Ishikawa (cell line): ENCODE results near the gene JOSD2.

ENCODE experiments used
- CEBPB ChIP-seq: IDR thresholded peaks from 2 replicates; pipeline ENCODE4 v1.6.1; 2012
- CREB1 ChIP-seq: IDR thresholded peaks from 2 replicates; pipeline ENCODE4 v1.6.1; 2012; ENCODE audit warnings: low read depth
- EGR1 ChIP-seq: IDR thresholded peaks from 2 replicates; pipeline ENCODE4 v1.6.1; 2012
- EP300 ChIP-seq: IDR thresholded peaks from 2 replicates; pipeline ENCODE4 v1.6.1; 2012; ENCODE audit warnings: borderline replicate concordance
- FOXM1 ChIP-seq: IDR thresholded peaks from 2 replicates; pipeline ENCODE4 v1.6.1; 2012; ENCODE audit warnings: low read depth, borderline replicate concordance
- MAX ChIP-seq: IDR thresholded peaks from 2 replicates; pipeline ENCODE4 v1.6.1; 2012
- NFIC ChIP-seq: IDR thresholded peaks from 2 replicates; pipeline ENCODE4 v1.6.1; 2012
- RAD21 ChIP-seq: IDR thresholded peaks from 2 replicates; pipeline ENCODE4 v1.6.1; 2012; ENCODE audit warnings: low read depth
- REST ChIP-seq: IDR thresholded peaks from 2 replicates; pipeline ENCODE4 v1.6.1; 2012; ENCODE audit warnings: low read depth, mild to moderate bottlenecking
- TAF1 ChIP-seq: IDR thresholded peaks from 2 replicates; pipeline ENCODE4 v1.6.1; 2012; ENCODE audit warnings: low read depth, mild to moderate bottlenecking
- TCF12 ChIP-seq: IDR thresholded peaks from 2 replicates; pipeline ENCODE4 v1.6.1; 2012; ENCODE audit warnings: low read depth
- TEAD4 ChIP-seq: IDR thresholded peaks from 2 replicates; pipeline ENCODE4 v1.6.1; 2012
- USF1 ChIP-seq: IDR thresholded peaks from 2 replicates; pipeline ENCODE4 v1.6.1; 2012
- YY1 ChIP-seq: IDR thresholded peaks from 2 replicates; pipeline ENCODE4 v1.6.1; 2012; ENCODE audit warnings: low read depth
- ZBTB7A ChIP-seq: IDR thresholded peaks from 2 replicates; pipeline ENCODE4 v1.6.1; 2012; ENCODE audit warnings: low read depth

JOSD2 gene

GRCh38 chr19:50476224-50476906, 34.6 kb downstream of the JOSD2 start, which contains the start of the genes EMC10 and GARIN5A:
EMC10 (plus strand) TSS chr19:50476507; CDS start chr19:50476545, 38 bp downstream.
GARIN5A (minus strand) TSS chr19:50476848; CDS start chr19:50476388, 460 bp downstream.
- TF ChIP-seq TCF12 (0 out of 2 replicates have a peak, but pooled peaks have one; percentile 30), RAD21 (no peak), CEBPB (no peak; the same call in 1 of the 2 replicates), TAF1 (peak; percentile 97), ZBTB7A (no peak), CREB1 (peak; percentile 99), TEAD4 (peak; percentile 42; the same call in 1 of the 2 replicates), NFIC (peak; percentile 90), EP300 (peak; percentile 12; the same call in 1 of the 2 replicates), USF1 (peak; percentile 14; the same call in 1 of the 2 replicates), EGR1 (no peak), FOXM1 (no peak), REST (no peak), YY1 (peak; percentile 92), MAX (peak; percentile 67)

- TF ChIP-seq TEAD4 (no peak), NFIC (no peak)
These were observed 35.2 kb downstream of the JOSD2 start for GRCh38 chr19:50475736-50476223.

GRCh38 chr19:50475101-50475568, 35.9 kb downstream of the JOSD2 start:
- TF ChIP-seq NFIC: no peak
- no peak for TF ChIP-seq EP300
- no peak for TF ChIP-seq USF1
- TF ChIP-seq TEAD4: no peak
- TF ChIP-seq TAF1: no peak
- TF ChIP-seq MAX: no peak
- no peak for TF ChIP-seq CEBPB
- TF ChIP-seq EGR1: no peak
- no peak for TF ChIP-seq TCF12

GRCh38 chr19:50468818-50469217, 42.2 kb downstream of the JOSD2 start:
- no peak for TF ChIP-seq TEAD4
- TF ChIP-seq REST: no peak
- no peak for TF ChIP-seq TAF1
- no peak for TF ChIP-seq EGR1
- TF ChIP-seq YY1: no peak
- TF ChIP-seq ZBTB7A: no peak
- no peak for TF ChIP-seq USF1
- TF ChIP-seq TCF12: no peak
- no peak for TF ChIP-seq MAX
- no peak for TF ChIP-seq FOXM1
- TF ChIP-seq EP300: no peak
- no peak for TF ChIP-seq CEBPB
- TF ChIP-seq NFIC: no peak
- TF ChIP-seq RAD21: no peak
- TF ChIP-seq CREB1: no peak

GRCh38 chr19:50467566-50467965, 43.4 kb downstream of the JOSD2 start:
- no peak for TF ChIP-seq CEBPB
- TF ChIP-seq TCF12: no peak
